Measurements from ENCODE around the gene NKD1.

Gene NKD1

GRCh38 chr16:50537533-50538290 is 10.5 kb upstream of the NKD1 start:
- no peak for DNase-seq (ENCODE audit: low read depth, low spot score)

GRCh38 chr16:50538411-50539052 is 9.7 kb upstream of the NKD1 start:
- DNase-seq (ENCODE audit: low read depth, low spot score): no peak

GRCh38 chr16:50539053-50539695 is 9.0 kb upstream of the NKD1 start:
- no peak for DNase-seq (ENCODE audit: low read depth, low spot score)

GRCh38 chr16:50539822-50540710 is 8.1 kb upstream of the NKD1 start:
- DNase-seq (ENCODE audit: low read depth, low spot score): no peak

- DNase-seq (ENCODE audit: low read depth, low spot score): no peak
Observed at GRCh38 chr16:50540711-50541007, 7.5 kb upstream of the NKD1 start.

GRCh38 chr16:50542703-50543102 is 5.5 kb upstream of the NKD1 start:
- DNase-seq (ENCODE audit: low read depth, low spot score): no peak

- DNase-seq (ENCODE audit: low read depth, low spot score): no peak
Observed at GRCh38 chr16:50546125-50546524, 2.1 kb upstream of the NKD1 start.

- no peak for DNase-seq (ENCODE audit: low read depth, low spot score)
Observed at GRCh38 chr16:50547340-50548124, 664 bp upstream of the NKD1 start.

GRCh38 chr16:50548909-50549560 is 839 bp downstream of the NKD1 start:
- DNase-seq (ENCODE audit: low read depth, low spot score): no peak

DNA sequence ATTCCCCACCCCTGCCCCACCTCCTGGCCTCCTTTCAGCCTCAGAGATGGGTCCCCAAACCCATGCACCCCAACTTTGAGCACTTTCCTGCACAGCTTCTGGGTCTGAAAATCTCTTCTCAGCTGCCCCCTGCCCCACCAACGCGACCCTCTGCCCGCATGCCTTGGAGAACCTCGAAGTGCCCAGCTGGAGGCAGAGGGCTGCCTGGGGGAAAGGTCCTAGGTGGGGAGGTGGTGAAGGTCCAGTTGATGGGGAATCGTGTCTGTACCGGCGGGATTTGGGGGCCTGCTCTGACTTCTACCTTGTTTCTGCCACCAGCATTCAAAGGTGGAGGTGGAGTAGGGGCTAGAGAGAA is 1.3 kb downstream of the NKD1 start:
- no peak for DNase-seq (ENCODE audit: low read depth, low spot score)

- no peak for DNase-seq (ENCODE audit: low read depth, low spot score)
Observed at GRCh38 chr16:50550035-50550434, 1.8 kb downstream of the NKD1 start.

- no peak for DNase-seq (ENCODE audit: low read depth, low spot score)
Observed at GRCh38 chr16:50550866-50551641, 2.9 kb downstream of the NKD1 start.

GRCh38 chr16:50552476-50553101 is 4.4 kb downstream of the NKD1 start:
- DNase-seq (ENCODE audit: low read depth, low spot score): no peak

DNA sequence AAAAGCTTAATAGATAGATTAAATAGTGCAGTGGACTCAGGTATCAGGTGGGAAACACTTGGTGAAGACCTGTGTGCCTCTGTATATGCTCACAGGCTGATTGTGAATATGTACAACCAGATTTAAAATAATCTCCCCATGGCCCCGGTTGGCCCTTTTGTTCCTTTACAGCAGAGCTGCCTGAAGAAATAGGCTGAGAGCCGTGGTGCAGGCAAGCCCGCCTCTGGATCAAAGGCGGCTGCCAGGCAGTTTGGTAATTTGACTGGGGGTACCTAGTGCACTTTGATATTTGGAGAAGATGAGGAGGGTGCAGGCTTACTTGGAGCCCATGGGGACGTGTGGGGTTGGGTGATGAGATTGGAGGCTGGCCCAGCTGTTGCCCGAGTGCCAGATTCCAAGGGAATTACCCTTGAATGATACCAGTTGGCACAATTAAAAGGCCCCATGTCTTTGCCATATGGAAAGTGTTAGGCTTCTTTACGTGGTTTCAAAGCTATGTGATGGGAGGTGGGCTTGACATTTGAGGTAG is 5.0 kb downstream of the NKD1 start:
- DNase-seq (ENCODE audit: low read depth, low spot score): no peak

GRCh38 chr16:50553731-50554360 is 5.7 kb downstream of the NKD1 start:
- DNase-seq (ENCODE audit: low read depth, low spot score): no peak

- no peak for DNase-seq (ENCODE audit: low read depth, low spot score)
Observed at GRCh38 chr16:50555269-50555875, 7.2 kb downstream of the NKD1 start.

DNA sequence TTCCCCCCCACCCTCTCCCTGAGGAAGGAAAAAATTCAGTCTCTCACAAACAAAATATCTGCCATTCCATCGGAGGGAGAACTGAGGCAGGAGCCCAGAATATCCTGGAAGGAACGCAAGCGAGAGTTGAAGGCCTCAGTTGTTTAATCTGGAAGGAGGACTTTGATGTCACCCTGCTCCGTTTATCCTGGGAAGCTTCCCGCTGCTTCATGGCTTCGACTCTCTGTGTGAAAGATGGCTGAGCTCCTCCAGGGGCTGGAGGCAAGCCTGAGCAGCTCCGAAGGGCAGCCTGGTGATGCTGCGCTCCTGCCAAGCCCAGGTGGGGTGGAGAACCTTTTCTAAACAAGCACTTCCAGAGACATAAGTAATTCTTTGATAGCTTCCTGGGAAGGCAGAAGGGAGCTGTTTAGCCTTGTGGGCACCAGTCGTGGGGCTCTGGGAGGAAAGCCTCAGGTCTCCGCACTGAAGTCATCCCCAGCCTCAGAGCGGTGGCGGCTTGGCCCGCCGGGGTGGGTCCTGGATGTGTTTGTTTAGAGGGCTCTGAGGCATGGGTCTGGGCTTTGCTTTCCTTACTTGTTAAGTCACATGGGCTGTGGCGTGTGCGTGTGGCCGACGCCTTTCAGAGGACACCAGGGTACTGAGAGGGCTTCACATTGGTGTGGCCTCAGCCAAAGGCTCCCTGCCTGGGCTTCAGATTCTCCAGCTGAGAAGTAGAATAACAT is 7.9 kb downstream of the NKD1 start:
- DNase-seq (ENCODE audit: low read depth, low spot score): no peak

DNA sequence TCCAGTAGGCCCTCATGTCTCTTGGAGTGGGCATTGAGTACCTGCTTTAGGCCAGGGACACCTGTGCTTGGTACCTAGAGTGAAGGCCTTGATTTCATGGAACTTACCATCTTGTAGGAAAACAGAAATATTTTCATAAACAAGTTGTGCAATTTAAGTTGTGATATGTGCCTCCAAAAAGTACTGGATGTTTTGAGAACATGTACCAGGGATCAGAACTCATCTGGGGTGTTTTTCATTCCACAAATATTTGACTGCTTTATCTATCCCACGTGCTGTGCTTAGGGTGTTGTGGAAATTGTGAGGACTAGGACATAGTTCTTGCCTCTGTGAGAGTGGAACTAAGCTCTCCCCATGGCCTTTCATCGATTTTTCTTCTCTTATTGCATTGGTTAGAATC is 8.8 kb downstream of the NKD1 start:
- DNase-seq (ENCODE audit: low read depth, low spot score): no peak

Measured in smooth muscle cell of the brain vasculature (primary cell).